Endometrium (tissue), 2 donors: ENCODE results near the gene HDAC5.
A peak's percentile ranks its signal among the peaks of the same experiment; 100 is the strongest.
"Not testable (repeated sequence)": the region's sequence is repeated elsewhere in the genome, so short reads cannot be mapped to it uniquely, and the experiment has no call there.

Source experiments
- FAIRE-seq: peaks from 2 replicates; lab custom pipeline; 2012; peaks lifted over from hg19 to GRCh38; lab: Jason Lieb, UNC
- donor health status: control.
- donor health status: control.

Gene HDAC5

GRCh38 chr17:44111777-44112176, 11.7 kb downstream of the HDAC5 start:
- FAIRE-seq, result no peak

GRCh38 chr17:44110823-44111633, 12.4 kb downstream of the HDAC5 start:
- peak; percentile 35 for FAIRE-seq

GRCh38 chr17:44110011-44110686, 13.3 kb downstream of the HDAC5 start:
- no peak for FAIRE-seq

- FAIRE-seq, result no peak
These were observed 14.2 kb downstream of the HDAC5 start for GRCh38 chr17:44109312-44109630.

- FAIRE-seq, result peak; percentile 62
These were observed 14.8 kb downstream of the HDAC5 start for GRCh38 chr17:44108440-44109311.

GRCh38 chr17:44106801-44107200, 16.6 kb downstream of the HDAC5 start:
- no peak for FAIRE-seq

- no peak for FAIRE-seq
These were observed 17.5 kb downstream of the HDAC5 start for GRCh38 chr17:44105941-44106340.

GRCh38 chr17:44105483-44105882, 18.0 kb downstream of the HDAC5 start:
- no peak for FAIRE-seq

GRCh38 chr17:44102849-44103622, 20.4 kb downstream of the HDAC5 start:
- no peak for FAIRE-seq

- not testable (repeated sequence) for FAIRE-seq
These were observed 21.6 kb downstream of the HDAC5 start for GRCh38 chr17:44101858-44102257.

GRCh38 chr17:44097110-44097958, 26.1 kb downstream of the HDAC5 start:
- no peak for FAIRE-seq

- FAIRE-seq, result no peak
These were observed 27.6 kb downstream of the HDAC5 start for GRCh38 chr17:44095647-44096496.

- FAIRE-seq, result no peak
These were observed 28.1 kb downstream of the HDAC5 start for GRCh38 chr17:44095388-44095646.

GRCh38 chr17:44094701-44095387, 28.6 kb downstream of the HDAC5 start:
- FAIRE-seq, result no peak

- no peak for FAIRE-seq
These were observed 30.1 kb downstream of the HDAC5 start for GRCh38 chr17:44093231-44093900.

GRCh38 chr17:44092051-44092450, 31.4 kb downstream of the HDAC5 start:
- FAIRE-seq, result no peak

- FAIRE-seq, result no peak
These were observed 32.0 kb downstream of the HDAC5 start for GRCh38 chr17:44091200-44091997.

- no peak for FAIRE-seq
These were observed 35.2 kb downstream of the HDAC5 start for GRCh38 chr17:44088254-44088653.
